GM19395 (cell line): Measurements from ENCODE around the gene SPATA24.
"Not testable (repeated sequence)": the region's sequence is repeated elsewhere in the genome, so short reads cannot be mapped to it uniquely, and the experiment has no call there.

Source experiments
- ATAC-seq: cut with Tn5 transposase; IDR thresholded peaks from one replicate; pipeline ENCODE4 v1.9.1; 2021; ENCODE audit warnings: mild to moderate bottlenecking, moderate library complexity; ENCODE audit not compliant: unreplicated experiment

The SPATA24 gene

GRCh38 chr5:139395844-139396640, 7.8 kb downstream of the SPATA24 start:
- ATAC-seq: no peak

- no peak for ATAC-seq
Observed at GRCh38 chr5:139394654-139395566, 9.0 kb downstream of the SPATA24 start, which contains the start of gene PROB1. PROB1 (minus strand) TSS chr5:139395104; CDS start chr5:139395081, 23 bp downstream.

- no peak for ATAC-seq
Observed at GRCh38 chr5:139394123-139394653, 9.7 kb downstream of the SPATA24 start.

- no peak for ATAC-seq
Observed at GRCh38 chr5:139393497-139394122, 10.3 kb downstream of the SPATA24 start.

GRCh38 chr5:139392678-139393496, 11.0 kb downstream of the SPATA24 start:
- ATAC-seq: peak; percentile 48

- ATAC-seq: no peak
Observed at GRCh38 chr5:139392324-139392677, 11.6 kb downstream of the SPATA24 start.

GRCh38 chr5:139391570-139392323, 12.1 kb downstream of the SPATA24 start:
- ATAC-seq: no peak

- ATAC-seq: no peak
Observed at GRCh38 chr5:139390639-139391569, 13.0 kb downstream of the SPATA24 start.

- ATAC-seq: peak; percentile 44
Observed at GRCh38 chr5:139389701-139390638, 13.9 kb downstream of the SPATA24 start, which contains the start of gene MZB1. MZB1 (minus strand) TSS chr5:139389913; CDS start chr5:139389856, 57 bp downstream.

GRCh38 chr5:139388198-139388821, 15.6 kb downstream of the SPATA24 start:
- ATAC-seq: no peak

- no peak for ATAC-seq
Observed at GRCh38 chr5:139387611-139388197, 16.2 kb downstream of the SPATA24 start.

GRCh38 chr5:139386956-139387355, 16.9 kb downstream of the SPATA24 start:
- ATAC-seq: not testable (repeated sequence)

GRCh38 chr5:139386050-139386438, 17.8 kb downstream of the SPATA24 start:
- no peak for ATAC-seq

- no peak for ATAC-seq
Observed at GRCh38 chr5:139385061-139386049, 18.5 kb downstream of the SPATA24 start.

GRCh38 chr5:139384591-139385051, 19.3 kb downstream of the SPATA24 start:
- ATAC-seq: no peak
